ENCODE results near the gene ARHGEF11. TPM values are rescaled to one million over a fixed set of nuclear protein-coding genes. Genes with fewer than 3 reads are reported as not detected.

The ARHGEF11 gene
- total RNA-seq, 1 experiment from 2014 or later, result 25.3 TPM

- BruUV-seq (replicated peaks), result no TSS peak
- no peaks in the 10 kb centered on the region for H3K27me3 ChIP-seq (replicated peaks; ENCODE audit: insufficient read depth, low read depth, low read length, poor library complexity)
- H3K4me3 ChIP-seq (ENCODE audit: low read depth, low read length, poor library complexity, severe bottlenecking), result no peak overlapping the region
- no peaks in the 10 kb centered on the region for H3K4me1 ChIP-seq (ENCODE audit: insufficient read depth, low read length, poor library complexity, severe bottlenecking)
- intact Hi-C loops (cut with micrococcal nuclease; ENCODE audit: unreplicated experiment), result no loop called here
- H3K27ac ChIP-seq (ENCODE audit: low read depth, low read length, poor library complexity, severe bottlenecking), result no peak overlapping the region
- no peak for TF ChIP-seq EZH2 (IDR thresholded peaks at IDR 0.05; ENCODE audit: borderline replicate concordance, low read depth, low read length, poor library complexity, severe bottlenecking)
- no peak for TF ChIP-seq CTCF (conservative IDR thresholded peaks at IDR 0.05; ENCODE audit: low read depth, low read length)
- H3K36me3 ChIP-seq (ENCODE audit: insufficient read depth, low read length, poor library complexity, severe bottlenecking), result no peaks in the 10 kb centered on the region
- DNase-seq (ENCODE audit: low spot score), result no peak
- ChIA-PET CTCF (no interaction called here), POLR2A (ENCODE audit: low non-redundant PET) (no interaction called here)
- H3K9me3 ChIP-seq (ENCODE audit: low read depth, low read length, poor library complexity, severe bottlenecking), result no peaks in the 10 kb centered on the region
Measured at GRCh38 chr1:156906206-156906906, 139.2 kb downstream of the ARHGEF11 start.

DNA sequence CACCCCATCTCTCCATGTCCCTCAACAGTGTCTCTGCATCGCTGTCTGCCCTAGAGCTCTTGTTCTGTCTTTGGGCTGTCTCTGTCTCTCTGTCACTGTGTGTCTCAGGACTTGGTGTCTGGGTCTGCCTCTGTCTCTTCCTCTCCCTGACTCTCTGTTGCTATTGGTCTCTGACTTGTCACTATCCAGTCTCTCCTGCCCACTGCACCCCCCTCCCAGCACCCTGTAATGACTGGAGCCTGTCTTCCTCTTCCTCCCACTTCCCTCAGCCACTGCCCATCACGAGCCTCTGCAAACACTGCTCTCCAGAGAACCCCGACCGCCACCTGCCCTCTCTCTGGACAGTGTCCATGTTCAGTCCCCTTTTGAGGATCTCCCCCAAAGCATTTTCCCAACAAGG lies 139.9 kb downstream of the ARHGEF11 start:
- intact Hi-C loops (cut with micrococcal nuclease; ENCODE audit: unreplicated experiment), result no loop called here
- H3K36me3 ChIP-seq (ENCODE audit: insufficient read depth, low read length, poor library complexity, severe bottlenecking), result no peaks in the 10 kb centered on the region
- TF ChIP-seq EZH2 (IDR thresholded peaks at IDR 0.05; ENCODE audit: borderline replicate concordance, low read depth, low read length, poor library complexity, severe bottlenecking) (no peak), CTCF (conservative IDR thresholded peaks at IDR 0.05; ENCODE audit: low read depth, low read length) (no peak)
- POLR2A ChIA-PET (ENCODE audit: low non-redundant PET), result no interaction called here
- H3K9me3 ChIP-seq (ENCODE audit: low read depth, low read length, poor library complexity, severe bottlenecking), result no peaks in the 10 kb centered on the region
- CTCF ChIA-PET, result no interaction called here
- no peaks in the 10 kb centered on the region for H3K4me1 ChIP-seq (ENCODE audit: insufficient read depth, low read length, poor library complexity, severe bottlenecking)
- no peak for DNase-seq (ENCODE audit: low spot score)
- H3K27ac ChIP-seq (ENCODE audit: low read depth, low read length, poor library complexity, severe bottlenecking), result no peak overlapping the region
- no peak overlapping the region for H3K4me3 ChIP-seq (ENCODE audit: low read depth, low read length, poor library complexity, severe bottlenecking)
- no TSS peak for BruUV-seq (replicated peaks)
- H3K27me3 ChIP-seq (replicated peaks; ENCODE audit: insufficient read depth, low read depth, low read length, poor library complexity), result no peaks in the 10 kb centered on the region

DNA sequence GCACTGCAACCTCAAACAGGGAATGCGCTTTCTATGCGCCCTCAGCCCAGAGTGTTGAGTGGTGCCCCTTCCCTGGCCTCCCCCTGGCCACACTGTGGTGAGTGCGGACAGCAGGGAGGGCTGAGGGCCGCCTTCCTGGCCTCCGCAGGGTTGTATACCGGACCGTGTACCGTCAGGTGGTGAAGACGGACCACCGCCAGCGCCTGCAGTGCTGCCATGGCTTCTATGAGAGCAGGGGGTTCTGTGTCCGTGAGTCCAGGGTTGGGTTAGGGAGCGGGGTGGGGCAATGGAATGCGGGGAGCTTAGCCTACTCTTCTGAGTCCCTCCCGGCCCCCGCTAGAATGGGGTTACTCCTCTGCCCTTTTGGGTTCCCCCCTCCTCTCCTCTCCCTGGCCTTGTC lies 140.4 kb downstream of the ARHGEF11 start:
- ChIA-PET CTCF (no interaction called here), POLR2A (ENCODE audit: low non-redundant PET) (no interaction called here)
- no peak for DNase-seq (ENCODE audit: low spot score)
- no TSS peak for BruUV-seq (replicated peaks)
- Histone ChIP-seq H3K36me3 (ENCODE audit: insufficient read depth, low read length, poor library complexity, severe bottlenecking) (no peaks in the 10 kb centered on the region), H3K27me3 (replicated peaks; ENCODE audit: insufficient read depth, low read depth, low read length, poor library complexity) (no peaks in the 10 kb centered on the region), H3K27ac (ENCODE audit: low read depth, low read length, poor library complexity, severe bottlenecking) (no peak overlapping the region), H3K9me3 (ENCODE audit: low read depth, low read length, poor library complexity, severe bottlenecking) (no peaks in the 10 kb centered on the region), H3K4me3 (ENCODE audit: low read depth, low read length, poor library complexity, severe bottlenecking) (no peak overlapping the region), H3K4me1 (ENCODE audit: insufficient read depth, low read length, poor library complexity, severe bottlenecking) (no peaks in the 10 kb centered on the region)
- no peak for TF ChIP-seq CTCF (conservative IDR thresholded peaks at IDR 0.05; ENCODE audit: low read depth, low read length)
- no peak for TF ChIP-seq EZH2 (IDR thresholded peaks at IDR 0.05; ENCODE audit: borderline replicate concordance, low read depth, low read length, poor library complexity, severe bottlenecking)
- intact Hi-C loops (cut with micrococcal nuclease; ENCODE audit: unreplicated experiment), result no loop called here
